22Rv1 (cell line): ENCODE results near the gene NEURL1.

Source experiments
- CTCF ChIP-seq: fragments of 450-650 bp; IDR thresholded peaks from 2 replicates; pipeline ENCODE4 v1.5.1; 2017; ENCODE audit warnings: mild to moderate bottlenecking
- ZFX ChIP-seq: fragments of 450-650 bp; IDR thresholded peaks from 2 replicates; pipeline ENCODE4 v1.6.1; 2017; ENCODE audit warnings: antibody characterized with exemption, borderline replicate concordance

- no peak for TF ChIP-seq CTCF
- no peak for TF ChIP-seq ZFX
Measured at GRCh38 chr10:103600956-103601569, 107.6 kb downstream of the NEURL1 start.
